Stimulated activated CD4-positive, alpha-beta T cell treated with anti-CD3 and anti-CD28 coated beads, Interleukin-2, amount 100 ng/mL, for 4 hours (primary cell): Measurements from ENCODE around the gene DYSF.
"Not testable (repeated sequence)": the region's sequence is repeated elsewhere in the genome, so short reads cannot be mapped to it uniquely, and the experiment has no call there.

Experiments
- DNase-seq: peaks from one replicate; pipeline ENCODE4 v3.0.0-alpha.2; 2020; ENCODE audit warnings: low read depth

The DYSF gene

GRCh38 chr2:71472019-71472418, 18.7 kb downstream of the DYSF start:
- DNase-seq, result no peak

- DNase-seq, result no peak
Observed at GRCh38 chr2:71473346-71474031, 20.1 kb downstream of the DYSF start.

DNA sequence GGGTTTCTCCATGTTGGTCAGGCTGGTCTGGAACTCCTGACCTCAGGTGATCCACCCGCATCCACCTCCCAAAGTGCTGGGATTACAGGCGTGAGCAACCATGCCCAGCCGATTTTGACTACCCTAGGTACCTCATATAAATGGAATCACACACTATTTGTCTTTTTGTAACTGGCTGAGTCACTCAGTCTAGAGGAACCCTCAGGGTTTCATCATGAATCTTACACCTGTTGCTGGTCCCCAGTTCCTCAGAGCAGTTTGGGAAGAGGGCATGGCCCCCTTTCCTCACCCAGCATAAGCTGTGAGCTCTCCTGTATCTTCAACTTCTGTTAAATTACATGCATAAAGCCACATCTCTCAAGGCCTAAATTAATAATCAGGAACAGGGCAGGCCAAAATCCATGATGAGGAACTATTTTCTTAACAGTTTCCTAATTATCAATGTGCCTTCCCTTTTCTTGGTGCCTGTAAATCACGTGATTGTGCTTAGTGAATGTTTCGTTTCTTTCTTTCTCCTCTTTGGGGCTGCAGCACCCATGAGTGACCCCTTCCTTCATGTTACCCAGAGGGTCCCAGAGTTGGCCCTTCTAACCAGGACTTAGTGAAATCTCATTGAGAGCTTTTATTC, 20.9 kb downstream of the DYSF start:
- no peak for DNase-seq

- no peak for DNase-seq
Observed at GRCh38 chr2:71474744-71475397, 21.5 kb downstream of the DYSF start.

DNA sequence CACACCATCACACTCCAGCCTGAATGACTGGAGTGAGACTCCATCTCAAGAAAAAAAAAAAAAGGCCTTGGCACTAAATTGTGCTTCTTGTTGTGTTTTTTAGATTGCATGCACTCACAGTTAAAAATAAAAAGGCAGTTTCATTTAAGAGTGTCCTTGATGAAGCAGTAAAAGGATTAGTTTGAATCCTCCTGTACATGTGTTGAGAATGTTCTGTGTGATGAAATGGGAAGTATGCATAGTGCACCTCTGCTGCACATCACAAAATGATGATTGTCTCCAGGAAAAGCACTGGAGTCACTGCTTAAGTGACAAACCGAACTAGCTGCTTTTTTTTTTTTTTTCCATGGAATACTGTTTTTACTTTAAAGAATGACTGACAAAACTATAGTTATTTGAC, 23.1 kb downstream of the DYSF start:
- DNase-seq, result no peak

- DNase-seq, result no peak
Observed at GRCh38 chr2:71477231-71477691, 23.9 kb downstream of the DYSF start.

DNA sequence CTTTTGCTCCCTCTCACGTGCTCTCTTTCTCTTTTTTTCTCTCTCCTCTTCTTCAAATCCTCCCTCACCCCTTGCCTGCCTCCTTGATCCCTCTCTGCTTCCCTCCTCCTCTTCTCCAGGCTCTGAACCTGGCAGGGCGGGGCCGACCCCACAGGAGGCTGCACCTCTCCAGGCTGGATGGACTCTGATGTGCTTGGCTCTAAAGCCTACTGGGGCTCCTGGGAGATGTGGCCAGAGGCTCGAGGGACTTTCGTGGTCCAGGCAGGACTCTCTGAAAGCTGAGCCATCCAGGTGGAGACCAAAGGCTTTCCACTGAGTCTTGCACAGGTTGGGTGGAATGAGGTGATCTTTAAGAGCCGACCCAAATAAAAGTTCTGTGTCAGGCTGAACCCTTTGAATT, 25.4 kb downstream of the DYSF start:
- no peak for DNase-seq

DNA sequence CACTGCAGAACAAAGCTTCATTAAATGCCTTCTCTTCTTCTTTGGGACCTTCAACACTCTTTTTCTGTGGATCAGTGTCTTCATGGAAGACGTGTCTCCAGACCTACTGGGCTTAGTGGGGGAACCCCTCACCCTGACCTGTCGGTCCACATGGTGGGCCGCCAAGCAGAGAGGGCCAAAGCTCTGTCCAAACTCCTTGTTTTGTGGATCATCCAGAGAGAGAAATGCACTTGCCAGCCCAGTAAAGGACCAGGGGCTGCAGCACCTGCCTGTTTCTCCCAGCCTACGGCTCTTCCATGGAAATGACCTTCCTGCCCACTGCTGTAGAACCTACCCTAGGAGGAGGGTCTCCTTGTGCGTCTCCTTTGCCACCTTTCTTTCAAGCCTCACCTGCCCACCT, 25.9 kb downstream of the DYSF start:
- DNase-seq, result no peak

GRCh38 chr2:71481111-71481510, 27.8 kb downstream of the DYSF start:
- DNase-seq, result no peak

GRCh38 chr2:71482055-71482454, 28.7 kb downstream of the DYSF start:
- no peak for DNase-seq

DNA sequence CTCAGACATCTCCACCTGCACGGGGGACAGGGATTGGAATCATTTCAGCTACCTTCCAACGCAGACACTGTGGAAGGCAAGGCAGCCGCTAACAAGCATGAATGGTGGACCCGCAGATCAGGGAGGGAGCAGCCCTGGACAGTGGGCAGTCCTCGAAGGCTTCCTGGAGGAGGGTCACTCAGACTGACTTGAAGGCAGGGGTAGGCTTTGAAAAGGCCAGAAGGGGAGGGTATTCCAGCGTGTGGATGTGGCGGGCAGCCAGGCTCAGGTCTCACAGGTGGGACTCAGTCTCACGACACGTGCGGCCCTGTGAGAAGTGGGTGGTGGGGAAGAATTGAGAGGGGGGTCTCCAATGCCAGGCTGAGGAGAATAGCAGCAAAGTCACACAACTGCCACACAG, 29.9 kb downstream of the DYSF start:
- no peak for DNase-seq

DNA sequence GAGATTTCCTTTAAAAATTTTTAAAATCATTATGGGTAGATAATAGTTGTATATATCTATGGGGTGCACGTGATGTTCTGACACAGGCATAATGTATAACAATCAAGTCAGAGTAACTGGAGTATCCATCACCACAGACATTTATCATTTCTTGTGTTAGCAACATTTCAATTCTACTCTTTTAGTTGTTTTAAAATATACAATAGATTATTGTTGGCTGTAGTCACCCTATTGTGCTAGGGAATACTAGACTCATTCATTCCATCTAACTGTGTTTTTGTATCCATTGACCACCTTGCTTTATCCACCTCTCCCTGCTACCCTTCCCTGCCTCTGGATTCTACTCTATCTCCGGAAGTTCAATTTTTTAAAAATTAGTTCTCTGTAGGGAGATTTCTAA, 31.0 kb downstream of the DYSF start:
- DNase-seq, result no peak

GRCh38 chr2:71486881-71487640, 33.7 kb downstream of the DYSF start:
- no peak for DNase-seq

DNA sequence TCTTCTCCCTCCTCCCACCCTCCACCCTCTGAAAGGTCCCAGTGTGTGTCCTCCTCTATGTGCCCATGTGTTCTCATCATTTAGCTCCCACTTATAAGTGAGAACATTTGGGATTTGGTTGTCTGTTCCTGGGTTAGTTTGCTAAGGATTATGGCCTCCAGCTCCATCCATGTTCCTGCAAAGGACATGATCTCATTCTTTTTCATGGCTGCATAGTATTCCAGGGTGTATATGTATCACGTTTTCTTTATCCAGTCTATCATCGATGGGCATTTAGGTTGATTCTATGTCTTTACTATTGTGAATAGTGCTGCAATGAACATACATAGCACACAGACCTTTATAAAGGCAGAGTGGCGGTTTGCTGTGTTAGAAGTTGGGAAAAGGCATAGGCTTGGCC, 38.2 kb downstream of the DYSF start:
- DNase-seq, result not testable (repeated sequence)

DNA sequence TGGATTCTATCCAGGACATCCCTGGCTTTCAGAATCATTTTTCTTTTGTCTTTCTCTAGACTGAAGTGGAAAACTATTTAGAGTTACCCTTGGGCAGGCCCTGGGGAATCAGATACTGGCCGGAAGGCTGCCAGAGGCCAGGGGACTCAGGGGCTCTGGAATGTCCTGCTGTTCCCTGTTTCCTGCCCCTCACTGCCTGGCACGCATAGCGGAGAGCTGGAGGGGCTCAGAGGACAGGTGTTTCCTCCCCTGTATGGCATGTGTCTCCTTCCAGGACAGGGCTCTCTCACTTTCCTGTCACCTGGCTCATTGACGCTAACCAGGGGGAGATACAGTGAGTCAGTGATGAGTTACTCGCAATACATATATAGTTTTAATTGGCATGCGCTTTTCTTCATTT, 38.8 kb downstream of the DYSF start:
- DNase-seq, result no peak

DNA sequence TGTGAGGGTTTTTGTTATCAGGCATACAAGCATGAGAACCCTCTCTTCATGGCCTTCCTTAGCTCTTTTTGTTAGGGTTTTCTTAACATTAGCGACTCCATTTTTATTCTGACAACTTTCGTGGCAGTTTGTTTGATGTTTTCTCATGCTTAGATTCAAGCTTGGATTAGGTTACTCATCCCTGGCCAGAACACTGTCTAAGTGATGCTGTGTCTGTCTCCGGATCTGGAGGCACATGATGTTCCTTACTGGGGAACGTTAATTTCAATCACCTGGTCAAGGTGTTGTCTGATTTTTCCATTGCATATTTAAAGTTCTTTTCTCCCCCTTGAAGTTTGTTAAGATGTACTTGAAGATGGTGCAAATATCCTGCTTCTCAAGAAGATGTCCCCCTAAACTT, 40.7 kb downstream of the DYSF start:
- no peak for DNase-seq

DNA sequence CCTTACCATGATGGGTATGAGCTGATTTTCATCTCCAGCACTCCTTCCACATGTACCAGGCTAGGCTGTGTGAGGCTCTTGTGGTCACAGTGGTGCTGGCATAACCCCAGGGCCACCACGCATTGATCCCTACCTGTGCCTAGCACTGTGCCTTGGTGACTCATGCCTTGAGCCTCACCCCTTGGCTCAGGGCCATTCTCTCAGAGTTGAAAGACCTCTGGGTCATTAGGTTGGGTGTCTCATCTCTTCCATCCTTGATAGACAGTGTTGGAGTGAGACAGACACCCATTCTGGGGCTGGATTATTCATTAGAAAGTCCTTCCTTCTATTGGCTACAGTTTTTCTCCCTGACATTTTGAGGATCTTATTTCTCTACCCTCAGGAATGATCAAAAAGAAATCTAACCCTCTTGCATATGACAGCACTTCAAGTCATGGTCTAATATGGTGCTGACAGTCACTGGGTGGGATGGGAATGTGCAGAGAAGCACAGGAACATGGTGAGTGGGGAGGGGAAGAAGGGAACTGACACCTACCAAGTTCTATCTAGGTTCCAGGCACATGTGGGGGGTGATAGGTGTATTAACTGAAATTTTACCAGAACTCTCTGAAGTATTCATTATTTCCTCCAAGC, 41.3 kb downstream of the DYSF start:
- DNase-seq, result no peak

DNA sequence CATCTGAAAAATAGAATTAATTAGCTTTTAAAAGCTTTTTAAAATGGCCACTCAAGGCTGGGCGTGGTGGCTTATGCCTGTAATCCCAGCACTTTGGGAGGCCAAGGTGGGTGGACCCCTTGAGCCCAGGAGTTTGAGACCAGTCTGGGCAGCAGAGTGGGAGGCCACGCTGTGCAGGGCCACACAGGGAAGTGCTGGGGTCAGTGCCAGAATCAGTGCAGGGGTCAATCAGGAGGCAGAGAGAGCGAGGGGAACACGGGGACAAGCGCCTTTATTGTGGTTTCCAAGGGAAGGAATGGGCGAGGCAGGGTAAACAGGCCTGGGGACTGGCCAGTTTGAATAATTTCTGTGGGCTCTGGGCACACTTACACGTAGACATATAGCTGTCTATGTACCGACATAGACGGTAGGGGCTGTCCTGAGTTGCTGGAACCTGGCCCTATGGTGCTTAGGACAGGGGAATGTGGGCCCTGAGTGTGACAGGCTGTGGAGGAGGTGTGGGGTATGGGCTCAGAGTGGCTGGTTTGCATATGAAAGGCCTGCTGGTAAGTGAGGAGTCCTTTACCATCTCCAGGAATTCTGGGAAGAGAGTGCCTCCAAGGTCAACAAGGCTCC, 42.9 kb downstream of the DYSF start:
- no peak for DNase-seq

DNA sequence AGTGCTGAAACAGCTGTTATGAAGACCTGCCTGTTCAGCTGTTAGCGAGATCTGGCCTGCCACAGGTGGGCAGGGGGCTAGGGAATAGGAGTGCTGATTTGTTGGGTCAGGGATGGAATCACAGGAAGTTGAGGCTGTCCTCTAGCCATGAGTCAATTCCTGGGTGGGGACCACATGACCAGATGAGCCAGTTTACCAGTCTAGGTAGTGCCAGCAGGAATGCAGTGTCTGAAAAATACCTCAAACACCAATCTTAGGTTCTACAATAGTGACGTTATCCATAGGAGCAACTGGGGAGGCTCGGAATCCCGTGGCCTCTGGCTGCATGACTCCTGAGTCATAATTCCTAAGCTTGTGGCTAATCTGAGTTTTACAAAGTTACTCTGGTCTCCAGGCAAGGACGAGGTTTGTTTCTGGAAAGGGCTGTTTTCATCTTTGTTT, 44.9 kb downstream of the DYSF start:
- no peak for DNase-seq

- DNase-seq, result no peak
Observed at GRCh38 chr2:71499691-71500090, 46.3 kb downstream of the DYSF start.

DNA sequence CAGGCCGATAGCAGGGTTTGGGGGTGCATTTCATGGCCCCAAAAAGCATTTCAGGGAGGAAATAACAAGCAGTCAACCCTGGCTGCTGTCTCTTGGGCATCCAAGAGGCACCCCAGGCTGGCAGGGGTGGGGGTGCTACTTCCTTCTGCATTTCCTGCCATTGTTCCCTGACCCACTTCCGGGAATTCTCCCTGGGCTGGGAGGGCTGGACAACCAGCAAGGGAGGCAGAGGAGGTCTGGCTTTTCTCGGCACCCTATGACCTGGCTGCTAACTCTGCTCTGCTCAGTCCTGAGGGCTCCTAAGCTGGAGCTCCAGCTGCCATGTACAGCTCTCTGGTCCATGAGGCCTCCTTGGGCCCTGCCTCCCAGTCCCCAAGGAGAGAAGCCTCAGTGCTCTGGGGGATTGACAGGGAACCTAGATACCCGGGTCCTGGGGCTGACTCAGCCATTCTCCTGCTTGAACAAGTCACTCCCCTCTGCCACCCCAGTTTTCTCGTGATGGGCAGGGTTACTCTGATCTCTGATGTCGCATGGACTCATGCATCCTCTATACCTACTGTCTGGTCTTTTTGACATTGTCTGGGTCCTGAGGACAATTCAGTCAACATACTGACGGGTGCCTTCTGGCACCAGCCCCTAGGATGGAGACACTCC, 47.2 kb downstream of the DYSF start:
- DNase-seq, result no peak
